GM23338 (cell line): ENCODE measurements around the gene WIPF1. TPM values are rescaled to one million over a fixed set of nuclear protein-coding genes. Genes with fewer than 3 reads are reported as not detected.

Experiments
- ATAC-seq: fragments of 200-7000 bp; cut with Tn5 transposase; 3 replicates; pipeline ENCODE4 v1.9.1; 2020
- DNase-seq: peaks from one replicate; pipeline ENCODE4 v3.0.0-alpha.2; 2015; ENCODE audit warnings: low spot score
- H2AFZ ChIP-seq: fragments of 200-600 bp; sonication (generic); 2 replicates; pipeline ENCODE4 v1.8.0; 2016; ENCODE audit warnings: antibody characterized with exemption, mild to moderate bottlenecking, moderate library complexity
- H3F3A ChIP-seq: fragments of 200-600 bp; sonication (generic); replicated peaks from 2 replicates; pipeline ENCODE4 v1.8.0; 2017; ENCODE audit warnings: antibody characterized with exemption, mixed run types, low read depth
- H3K27ac ChIP-seq: fragments of 200-600 bp; sonication (generic); 2 replicates; pipeline ENCODE4 v1.6.1; 2016; ENCODE audit warnings: low read depth
- H3K27me3 ChIP-seq: fragments of 200-600 bp; sonication (generic); 2 replicates; pipeline ENCODE4 v1.8.0; 2016; ENCODE audit warnings: mild to moderate bottlenecking, mixed run types, moderate library complexity; ENCODE audit not compliant: insufficient read depth
- H3K36me3 ChIP-seq: fragments of 200-600 bp; sonication (generic); 2 replicates; pipeline ENCODE4 v1.8.0; 2016; ENCODE audit warnings: mild to moderate bottlenecking; ENCODE audit not compliant: insufficient read depth
- H3K4me1 ChIP-seq: fragments of 200-600 bp; sonication (generic); 2 replicates; pipeline ENCODE4 v1.8.0; 2016; ENCODE audit warnings: mild to moderate bottlenecking, moderate library complexity; ENCODE audit not compliant: insufficient read depth
- H3K4me2 ChIP-seq: fragments of 200-600 bp; sonication (generic); 2 replicates; pipeline ENCODE4 v1.7.1; 2017; ENCODE audit warnings: mixed run types
- H3K4me3 ChIP-seq: fragments of 200-600 bp; sonication (generic); 2 replicates; pipeline ENCODE4 v1.6.1; 2016; ENCODE audit warnings: mixed run types
- H3K79me2 ChIP-seq: fragments of 200-600 bp; sonication (generic); replicated peaks from 2 replicates; pipeline ENCODE4 v1.8.0; 2017; ENCODE audit warnings: mild to moderate bottlenecking; ENCODE audit not compliant: insufficient read depth
- H3K9me2 ChIP-seq: fragments of 200-600 bp; sonication (generic); 2 replicates; pipeline ENCODE4 v1.8.0; 2017; ENCODE audit not compliant: insufficient read depth
- H4K20me1 ChIP-seq: fragments of 200-600 bp; sonication (generic); replicated peaks from 2 replicates; pipeline ENCODE4 v1.8.0; 2017; ENCODE audit warnings: mild to moderate bottlenecking; ENCODE audit not compliant: insufficient read depth
- H3K27ac Mint-ChIP-seq: 2 replicates; pipeline ENCODE4 v1.8.0; 2020; ENCODE audit warnings: inconsistent platforms, mild to moderate bottlenecking, moderate library complexity, mixed read lengths
- H3K27me3 Mint-ChIP-seq: 3 replicates; pipeline ENCODE4 v1.8.0; 2022; ENCODE audit warnings: low read depth, mild to moderate bottlenecking, moderate library complexity, mixed read lengths, inconsistent platforms; ENCODE audit not compliant: insufficient read depth, poor library complexity
- H3K36me3 Mint-ChIP-seq: 3 replicates; pipeline ENCODE4 v1.8.0; 2021; ENCODE audit warnings: low read depth, mild to moderate bottlenecking, inconsistent platforms, moderate library complexity, mixed read lengths
- H3K4me1 Mint-ChIP-seq: 3 replicates; pipeline ENCODE4 v1.8.0; 2020; ENCODE audit warnings: mild to moderate bottlenecking, inconsistent platforms, mixed read lengths
- H3K4me3 Mint-ChIP-seq: 3 replicates; pipeline ENCODE4 v1.8.0; 2021; ENCODE audit warnings: moderate library complexity, mild to moderate bottlenecking, inconsistent platforms, mixed read lengths
- H3K9me3 Mint-ChIP-seq: 3 replicates; pipeline ENCODE4 v1.8.0; 2020; ENCODE audit warnings: moderate library complexity, mild to moderate bottlenecking, inconsistent platforms, mixed read lengths
- CTCF ChIP-seq, 2 experiments: fragments of 200-600 bp in 1 of 2; sonication (generic) in 1 of 2; conservative IDR thresholded peaks; 2 replicates each; pipeline versions ENCODE4 v1.5.1 to v1.6.1; 2016 to 2017; ENCODE audit warnings: antibody characterized with exemption in 2 of 2, low read depth in 2 of 2, mild to moderate bottlenecking in 2 of 2, moderate library complexity in 1 of 2
- ETS1 ChIP-seq: IDR thresholded peaks from 2 replicates; pipeline ENCODE4 v1.6.1; 2016; ENCODE audit warnings: antibody characterized with exemption
- EZH2phosphoT487 ChIP-seq: fragments of 200-600 bp; sonication (generic); IDR thresholded peaks from one replicate; pipeline ENCODE4 v1.8.1; 2018; ENCODE audit warnings: antibody characterized with exemption; ENCODE audit not compliant: unreplicated experiment
- JUNB ChIP-seq: IDR thresholded peaks from one replicate; pipeline ENCODE4 v1.6.1; 2016; ENCODE audit warnings: antibody characterized with exemption; ENCODE audit not compliant: unreplicated experiment
- NANOG ChIP-seq: IDR thresholded peaks from 2 replicates; pipeline ENCODE4 v1.6.1; 2016; ENCODE audit warnings: antibody characterized with exemption, borderline replicate concordance
- POLR2AphosphoS5 ChIP-seq: IDR thresholded peaks from 2 replicates; pipeline ENCODE4 v1.6.1; 2016; ENCODE audit warnings: antibody characterized with exemption, low read depth
- REST ChIP-seq: IDR thresholded peaks from one replicate; pipeline ENCODE4 v1.6.1; 2018; ENCODE audit warnings: antibody characterized with exemption; ENCODE audit not compliant: unreplicated experiment
- ZNF114 ChIP-seq: fragments of 250-450 bp; sonication (Bioruptor Pico); IDR thresholded peaks from 2 replicates; pipeline ENCODE4 v1.5.0; 2020; ENCODE audit warnings: mild to moderate bottlenecking, moderate library complexity
- ZNF331 ChIP-seq: fragments of 250-450 bp; sonication (Bioruptor Pico); IDR thresholded peaks from 2 replicates; pipeline ENCODE4 v1.5.0; 2020; ENCODE audit warnings: low read depth, mild to moderate bottlenecking, moderate library complexity
- polyA plus RNA-seq: library from polyadenylated mRNA; unstranded; fragments of >200 nt; fragmentation: Nextera tagmentation; extraction: Ambion mirVana; gene quantifications from 2 replicates; pipeline ENCODE4 v1.2.1, GENCODE V29; 2016
- total RNA-seq: library from RNA; depleted of rRNA; stranded (reverse); fragments of >200 nt; shearing (Covaris generic); gene quantifications from 2 replicates; pipeline ENCODE4 v1.2.3, GENCODE V29; 2014
- TF ChIP-seq, protein P1 (sequence below): fragments of 250-450 bp; sonication (Bioruptor Pico); IDR thresholded peaks from 2 replicates; pipeline ENCODE4 v1.5.0; 2020; ENCODE audit warnings: mild to moderate bottlenecking, moderate library complexity

The WIPF1 gene
- total and polyA plus RNA-seq, 2 experiments from 2014 or later: 3.0 to 6.0 TPM

DNA sequence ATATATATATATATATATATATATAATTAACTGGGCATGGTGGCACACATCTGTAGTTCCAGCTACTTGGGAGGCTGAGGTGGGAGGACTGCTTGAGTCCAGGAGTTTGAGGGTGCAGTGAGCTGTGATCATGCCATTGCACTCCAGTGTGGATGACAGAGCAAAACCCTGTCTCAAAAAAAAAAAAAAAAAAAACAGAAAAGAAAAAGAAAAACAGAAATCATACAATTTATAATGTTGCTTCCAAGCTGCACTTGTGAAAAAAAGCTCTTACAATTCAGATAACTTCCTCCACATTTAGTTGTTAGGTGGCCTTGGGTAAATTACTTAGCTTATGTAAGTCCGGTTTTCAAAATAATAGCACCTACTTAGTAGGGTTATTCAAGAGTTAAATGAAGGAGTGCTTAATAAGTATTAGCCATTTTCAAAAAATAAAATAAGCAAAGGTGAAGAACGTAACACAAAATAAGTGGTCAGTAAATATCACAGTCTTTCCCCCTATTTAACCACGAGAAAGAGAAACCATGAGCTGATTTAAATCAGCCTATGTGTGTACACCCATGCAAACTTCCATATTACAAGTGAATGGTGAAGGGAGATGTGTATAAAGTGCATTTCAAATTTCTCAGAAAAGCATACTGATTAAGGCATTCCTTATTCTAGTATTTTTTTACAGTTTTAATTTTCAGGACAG, 2.3 kb downstream of the WIPF1 start (continued):
- TF ChIP-seq, protein P1, sequence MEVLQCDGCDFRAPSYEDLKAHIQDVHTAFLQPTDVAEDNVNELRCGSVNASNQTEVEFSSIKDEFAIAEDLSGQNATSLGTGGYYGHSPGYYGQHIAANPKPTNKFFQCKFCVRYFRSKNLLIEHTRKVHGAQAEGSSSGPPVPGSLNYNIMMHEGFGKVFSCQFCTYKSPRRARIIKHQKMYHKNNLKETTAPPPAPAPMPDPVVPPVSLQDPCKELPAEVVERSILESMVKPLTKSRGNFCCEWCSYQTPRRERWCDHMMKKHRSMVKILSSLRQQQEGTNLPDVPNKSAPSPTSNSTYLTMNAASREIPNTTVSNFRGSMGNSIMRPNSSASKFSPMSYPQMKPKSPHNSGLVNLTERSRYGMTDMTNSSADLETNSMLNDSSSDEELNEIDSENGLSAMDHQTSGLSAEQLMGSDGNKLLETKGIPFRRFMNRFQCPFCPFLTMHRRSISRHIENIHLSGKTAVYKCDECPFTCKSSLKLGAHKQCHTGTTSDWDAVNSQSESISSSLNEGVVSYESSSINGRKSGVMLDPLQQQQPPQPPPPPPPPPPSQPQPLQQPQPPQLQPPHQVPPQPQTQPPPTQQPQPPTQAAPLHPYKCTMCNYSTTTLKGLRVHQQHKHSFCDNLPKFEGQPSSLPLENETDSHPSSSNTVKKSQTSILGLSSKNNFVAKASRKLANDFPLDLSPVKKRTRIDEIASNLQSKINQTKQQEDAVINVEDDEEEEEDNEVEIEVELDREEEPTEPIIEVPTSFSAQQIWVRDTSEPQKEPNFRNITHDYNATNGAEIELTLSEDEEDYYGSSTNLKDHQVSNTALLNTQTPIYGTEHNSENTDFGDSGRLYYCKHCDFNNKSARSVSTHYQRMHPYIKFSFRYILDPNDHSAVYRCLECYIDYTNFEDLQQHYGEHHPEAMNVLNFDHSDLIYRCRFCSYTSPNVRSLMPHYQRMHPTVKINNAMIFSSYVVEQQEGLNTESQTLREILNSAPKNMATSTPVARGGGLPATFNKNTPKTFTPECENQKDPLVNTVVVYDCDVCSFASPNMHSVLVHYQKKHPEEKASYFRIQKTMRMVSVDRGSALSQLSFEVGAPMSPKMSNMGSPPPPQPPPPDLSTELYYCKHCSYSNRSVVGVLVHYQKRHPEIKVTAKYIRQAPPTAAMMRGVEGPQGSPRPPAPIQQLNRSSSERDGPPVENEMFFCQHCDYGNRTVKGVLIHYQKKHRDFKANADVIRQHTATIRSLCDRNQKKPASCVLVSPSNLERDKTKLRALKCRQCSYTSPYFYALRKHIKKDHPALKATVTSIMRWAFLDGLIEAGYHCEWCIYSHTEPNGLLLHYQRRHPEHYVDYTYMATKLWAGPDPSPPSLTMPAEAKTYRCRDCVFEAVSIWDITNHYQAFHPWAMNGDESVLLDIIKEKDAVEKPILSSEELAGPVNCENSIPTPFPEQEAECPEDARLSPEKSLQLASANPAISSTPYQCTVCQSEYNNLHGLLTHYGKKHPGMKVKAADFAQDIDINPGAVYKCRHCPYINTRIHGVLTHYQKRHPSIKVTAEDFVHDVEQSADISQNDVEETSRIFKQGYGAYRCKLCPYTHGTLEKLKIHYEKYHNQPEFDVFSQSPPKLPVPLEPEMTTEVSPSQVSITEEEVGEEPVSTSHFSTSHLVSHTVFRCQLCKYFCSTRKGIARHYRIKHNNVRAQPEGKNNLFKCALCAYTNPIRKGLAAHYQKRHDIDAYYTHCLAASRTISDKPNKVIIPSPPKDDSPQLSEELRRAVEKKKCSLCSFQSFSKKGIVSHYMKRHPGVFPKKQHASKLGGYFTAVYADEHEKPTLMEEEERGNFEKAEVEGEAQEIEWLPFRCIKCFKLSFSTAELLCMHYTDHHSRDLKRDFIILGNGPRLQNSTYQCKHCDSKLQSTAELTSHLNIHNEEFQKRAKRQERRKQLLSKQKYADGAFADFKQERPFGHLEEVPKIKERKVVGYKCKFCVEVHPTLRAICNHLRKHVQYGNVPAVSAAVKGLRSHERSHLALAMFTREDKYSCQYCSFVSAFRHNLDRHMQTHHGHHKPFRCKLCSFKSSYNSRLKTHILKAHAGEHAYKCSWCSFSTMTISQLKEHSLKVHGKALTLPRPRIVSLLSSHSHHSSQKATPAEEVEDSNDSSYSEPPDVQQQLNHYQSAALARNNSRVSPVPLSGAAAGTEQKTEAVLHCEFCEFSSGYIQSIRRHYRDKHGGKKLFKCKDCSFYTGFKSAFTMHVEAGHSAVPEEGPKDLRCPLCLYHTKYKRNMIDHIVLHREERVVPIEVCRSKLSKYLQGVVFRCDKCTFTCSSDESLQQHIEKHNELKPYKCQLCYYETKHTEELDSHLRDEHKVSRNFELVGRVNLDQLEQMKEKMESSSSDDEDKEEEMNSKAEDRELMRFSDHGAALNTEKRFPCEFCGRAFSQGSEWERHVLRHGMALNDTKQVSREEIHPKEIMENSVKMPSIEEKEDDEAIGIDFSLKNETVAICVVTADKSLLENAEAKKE (CRISPR knock-in tag): no peak
- TF ChIP-seq NANOG (no peak), EZH2phosphoT487 (no peak), ZNF331 (CRISPR knock-in tag) (no peak), CTCF (conservative IDR thresholded peaks at IDR 0.05; ENCODE audit: low read depth in 2 of 2) (no peak)

DNA sequence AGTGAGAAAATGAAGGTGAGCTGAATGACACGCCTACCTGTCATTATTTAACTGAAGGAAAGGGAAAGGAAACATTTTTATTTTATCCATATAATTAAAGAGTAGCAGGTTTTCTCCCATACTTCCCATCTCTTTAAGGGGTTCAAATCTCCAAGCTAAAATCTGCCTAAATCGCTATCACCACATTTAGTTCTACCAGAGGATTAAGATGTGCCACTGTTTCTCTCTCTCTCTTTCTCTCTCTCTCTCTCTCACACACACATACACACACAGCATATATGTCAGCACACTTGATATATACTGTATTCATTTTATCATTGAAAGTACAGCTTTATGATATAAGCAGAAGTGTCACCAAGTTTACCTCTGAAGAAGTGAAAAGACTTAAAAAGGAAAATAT, 3.1 kb downstream of the WIPF1 start:
- Mint-ChIP-seq H3K9me3 (peaks cover 4% of the 10 kb centered on the region; the same call in 2 of the 3 replicates), H3K27me3 (peaks cover 3% of the 10 kb centered on the region), H3K4me3 (no peak overlapping the region), H3K36me3 (no peaks in the 10 kb centered on the region), H3K4me1 (peaks cover 14% of the 10 kb centered on the region), H3K27ac (no peak overlapping the region)
- DNase-seq (no peak), ATAC-seq (no peak)
- Histone ChIP-seq H3K79me2 (no peaks in the 10 kb centered on the region), H3F3A (no peaks in the 10 kb centered on the region), H3K27ac (no peak overlapping the region), H3K27me3 (no peaks in the 10 kb centered on the region), H3K4me2 (no peak overlapping the region), H3K9me2 (no peaks in the 10 kb centered on the region), H4K20me1 (no peaks in the 10 kb centered on the region), H2AFZ (no peak overlapping the region), H3K36me3 (no peaks in the 10 kb centered on the region), H3K4me1 (no peaks in the 10 kb centered on the region; the same call in 1 of the 2 replicates), H3K4me3 (no peak overlapping the region)
- no peak for TF ChIP-seq NANOG
- TF ChIP-seq REST: no peak
- no peak for TF ChIP-seq ZNF331 (CRISPR knock-in tag)
- TF ChIP-seq EZH2phosphoT487: no peak
- no peak for TF ChIP-seq POLR2AphosphoS5
- TF ChIP-seq ETS1: no peak
- no peak for TF ChIP-seq JUNB
- TF ChIP-seq ZNF114 (CRISPR knock-in tag): no peak
